ENCODE results near the gene PRRT4. TPM values are rescaled to one million over a fixed set of nuclear protein-coding genes. Genes with fewer than 3 reads are reported as not detected.

Gene PRRT4
- total and polyA plus RNA-seq, 4 experiments from 2014 or later = 0.11 to 0.58 (median 0.34) TPM

- H3K36me3 ChIP-seq (ENCODE audit: insufficient read depth, low read length) = peaks cover 64% of the 10 kb centered on the region
- Mint-ChIP-seq H3K36me3 (peaks cover 82 to 89% of the 10 kb centered on the region in 2 donors), H3K27me3 (no peaks in the 10 kb centered on the region), H3K9me3 (no peaks in the 10 kb centered on the region), H3K4me3 (no peak overlapping the region), H3K27ac (peak overlapping the region in 1 of 7 donors; percentile 14), H3K4me1 (peaks cover 0 to under 1% (median 0%) of the 10 kb centered on the region in 4 donors)
- no peaks in the 10 kb centered on the region for H3K27me3 ChIP-seq (ENCODE audit: insufficient read depth, low read length)
- POLR2A ChIA-PET (ENCODE audit: partially characterized antibody) = no interaction called here
- CTCF ChIA-PET (ENCODE audit: partially characterized antibody) = no interaction called here
- no peak overlapping the region for H3K4me3 ChIP-seq (ENCODE audit: low read length in 2 of 2)
- no peaks in the 10 kb centered on the region for H3K4me1 ChIP-seq (ENCODE audit: insufficient read depth, low read length)
- no peak overlapping the region for H3K27ac ChIP-seq (ENCODE audit: low read depth, low read length)
- DNase-seq = no peak
- intact Hi-C loops (cut with micrococcal nuclease) = no loop called here
- H3K9me3 ChIP-seq (ENCODE audit: control insufficient read depth in 1 of 2, low read length in 2 of 2) = no peaks in the 10 kb centered on the region
Measured at GRCh38 chr7:128309976-128310375, 51.5 kb downstream of the PRRT4 start.

DNA sequence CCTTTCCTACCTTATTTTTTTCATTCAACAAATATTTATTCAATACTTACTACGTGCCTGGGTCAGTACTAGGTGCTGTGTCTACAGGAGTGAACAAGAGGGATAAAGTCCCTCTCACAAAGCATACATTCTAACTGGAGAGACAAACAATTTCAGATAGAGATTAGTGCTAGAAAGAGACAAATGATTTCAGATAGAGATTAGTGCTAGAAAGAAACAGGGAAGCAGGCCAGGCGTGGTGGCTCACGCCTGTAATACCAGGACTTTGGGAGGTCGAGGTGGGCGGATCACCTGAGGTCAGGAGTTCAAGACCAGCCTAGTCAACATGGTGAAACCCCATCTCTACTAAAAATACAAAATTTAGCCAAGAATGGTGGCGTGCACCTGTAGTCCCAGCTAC lies 52.4 kb downstream of the PRRT4 start:
- Histone ChIP-seq H3K27ac (ENCODE audit: low read depth, low read length) (no peak overlapping the region), H3K36me3 (ENCODE audit: insufficient read depth, low read length) (peaks cover 60% of the 10 kb centered on the region), H3K4me3 (ENCODE audit: low read length in 2 of 2) (no peak overlapping the region), H3K4me1 (ENCODE audit: insufficient read depth, low read length) (no peaks in the 10 kb centered on the region), H3K27me3 (ENCODE audit: insufficient read depth, low read length) (no peaks in the 10 kb centered on the region), H3K9me3 (ENCODE audit: control insufficient read depth in 1 of 2, low read length in 2 of 2) (no peaks in the 10 kb centered on the region)
- no peak overlapping the region for H3K4me3 Mint-ChIP-seq
- ChIA-PET CTCF (ENCODE audit: partially characterized antibody) (no interaction called here), POLR2A (ENCODE audit: partially characterized antibody) (no interaction called here)
- H3K27me3 Mint-ChIP-seq = no peaks in the 10 kb centered on the region
- H3K27ac Mint-ChIP-seq = peak overlapping the region in 2 of 7 donors; percentile 17 to 43
- H3K36me3 Mint-ChIP-seq = peaks cover 77 to 88% of the 10 kb centered on the region in 2 donors
- no peak for DNase-seq
- no peaks in the 10 kb centered on the region for H3K9me3 Mint-ChIP-seq
- intact Hi-C loops (cut with micrococcal nuclease) = no loop called here
- no peaks in the 10 kb centered on the region for H3K4me1 Mint-ChIP-seq

DNA sequence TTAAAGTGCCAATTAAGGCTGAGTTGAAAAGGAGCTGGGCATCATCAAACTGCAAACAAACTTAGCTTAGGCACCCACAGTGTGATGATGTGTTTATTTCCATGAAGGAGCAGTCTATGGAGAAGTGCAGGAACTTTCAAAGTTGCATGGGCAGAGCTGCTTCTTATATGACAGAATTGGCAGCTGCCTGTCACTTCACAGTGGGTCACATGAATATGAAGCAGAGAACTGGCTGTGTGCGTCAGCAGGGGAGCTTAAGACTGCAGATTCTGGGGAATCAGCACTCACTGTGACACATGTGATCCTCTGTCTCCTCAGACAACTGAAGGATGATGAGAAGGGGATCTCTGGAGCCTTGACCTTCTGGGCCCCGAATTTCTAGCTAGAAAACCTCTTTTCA lies 54.4 kb downstream of the PRRT4 start:
- Mint-ChIP-seq H3K36me3 (peaks cover 65 to 86% of the 10 kb centered on the region in 2 donors), H3K4me3 (no peak overlapping the region)

DNA sequence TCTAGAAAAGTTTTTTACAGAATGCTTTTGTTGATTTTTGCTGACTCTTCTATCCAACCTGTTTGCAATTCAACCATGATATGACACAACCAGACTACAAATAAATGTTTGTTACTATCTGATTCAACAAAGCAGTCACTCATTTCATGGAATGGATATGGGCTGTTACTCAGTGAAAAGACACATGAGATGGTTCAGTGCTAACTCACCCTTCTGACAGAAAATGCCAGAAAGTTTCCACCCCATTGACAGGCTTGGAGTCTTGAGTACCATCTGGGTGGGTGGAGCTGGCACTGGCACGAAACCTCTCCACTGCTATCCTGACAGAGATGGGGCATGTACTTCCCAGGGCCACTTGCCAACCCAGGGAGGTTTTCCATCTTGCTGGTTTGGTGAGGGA lies 57.3 kb downstream of the PRRT4 start:
- CTCF ChIA-PET (ENCODE audit: partially characterized antibody) = no interaction called here
- intact Hi-C loops (cut with micrococcal nuclease) = no loop called here

More for the DNA sequence above, 54.4 kb downstream of the PRRT4 start:
- peak overlapping the region in 1 of 7 donors; percentile 45 for H3K27ac Mint-ChIP-seq
- no peaks in the 10 kb centered on the region for H3K27me3 ChIP-seq (ENCODE audit: insufficient read depth, low read length)
- ChIA-PET CTCF (ENCODE audit: partially characterized antibody) (no interaction called here), POLR2A (ENCODE audit: partially characterized antibody) (no interaction called here)
- intact Hi-C loops (cut with micrococcal nuclease) = no loop called here
- H3K4me3 ChIP-seq (ENCODE audit: low read length in 2 of 2) = no peak overlapping the region
- peaks cover 44% of the 10 kb centered on the region for H3K36me3 ChIP-seq (ENCODE audit: insufficient read depth, low read length)
- H3K4me1 Mint-ChIP-seq = no peaks in the 10 kb centered on the region
- H3K9me3 ChIP-seq (ENCODE audit: control insufficient read depth in 1 of 2, low read length in 2 of 2) = no peaks in the 10 kb centered on the region
- H3K27me3 Mint-ChIP-seq = no peaks in the 10 kb centered on the region
- no peaks in the 10 kb centered on the region for H3K9me3 Mint-ChIP-seq
- H3K27ac ChIP-seq (ENCODE audit: low read depth, low read length) = no peak overlapping the region
- H3K4me1 ChIP-seq (ENCODE audit: insufficient read depth, low read length) = no peaks in the 10 kb centered on the region
- no peak for DNase-seq

GRCh38 chr7:128303643-128304042 lies 57.8 kb downstream of the PRRT4 start:
- Mint-ChIP-seq H3K4me3 (no peak overlapping the region), H3K9me3 (no peaks in the 10 kb centered on the region), H3K27ac (peak overlapping the region in 1 of 7 donors; percentile 3), H3K4me1 (no peaks in the 10 kb centered on the region), H3K27me3 (no peaks in the 10 kb centered on the region), H3K36me3 (peaks cover 38 to 58% of the 10 kb centered on the region in 2 donors)
- peaks cover 26% of the 10 kb centered on the region for H3K36me3 ChIP-seq (ENCODE audit: insufficient read depth, low read length)
- intact Hi-C loops (cut with micrococcal nuclease) = no loop called here
- H3K9me3 ChIP-seq (ENCODE audit: control insufficient read depth in 1 of 2, low read length in 2 of 2) = no peaks in the 10 kb centered on the region
- ChIA-PET POLR2A (ENCODE audit: partially characterized antibody) (no interaction called here), CTCF (ENCODE audit: partially characterized antibody) (no interaction called here)
- no peak overlapping the region for H3K4me3 ChIP-seq (ENCODE audit: low read length in 2 of 2)
- H3K27ac ChIP-seq (ENCODE audit: low read depth, low read length) = no peak overlapping the region
- no peak for DNase-seq
- no peaks in the 10 kb centered on the region for H3K4me1 ChIP-seq (ENCODE audit: insufficient read depth, low read length)
- H3K27me3 ChIP-seq (ENCODE audit: insufficient read depth, low read length) = no peaks in the 10 kb centered on the region

More for the DNA sequence above, 57.3 kb downstream of the PRRT4 start:
- no peak overlapping the region for H3K27ac ChIP-seq (ENCODE audit: low read depth, low read length)
- POLR2A ChIA-PET (ENCODE audit: partially characterized antibody) = no interaction called here
- no peak overlapping the region for H3K4me3 ChIP-seq (ENCODE audit: low read length in 2 of 2)
- H3K27ac Mint-ChIP-seq = no peak overlapping the region
- H3K4me1 Mint-ChIP-seq = no peaks in the 10 kb centered on the region
- no peak overlapping the region for H3K4me3 Mint-ChIP-seq
- peaks cover 43 to 61% of the 10 kb centered on the region in 2 donors for H3K36me3 Mint-ChIP-seq
- no peaks in the 10 kb centered on the region for H3K9me3 ChIP-seq (ENCODE audit: control insufficient read depth in 1 of 2, low read length in 2 of 2)
- no peak for DNase-seq
- peaks cover 26% of the 10 kb centered on the region for H3K36me3 ChIP-seq (ENCODE audit: insufficient read depth, low read length)
- no peaks in the 10 kb centered on the region for H3K27me3 ChIP-seq (ENCODE audit: insufficient read depth, low read length)
- H3K9me3 Mint-ChIP-seq = no peaks in the 10 kb centered on the region
- H3K27me3 Mint-ChIP-seq = no peaks in the 10 kb centered on the region
- H3K4me1 ChIP-seq (ENCODE audit: insufficient read depth, low read length) = no peaks in the 10 kb centered on the region

GRCh38 chr7:128303133-128303532 lies 58.4 kb downstream of the PRRT4 start:
- CTCF ChIA-PET (ENCODE audit: partially characterized antibody) = interaction anchor here (0.6 kb wide), 1 partner anchor 24 kb away, joined by 3 read pairs; no protein-coding TSS in a partner anchor
- Mint-ChIP-seq H3K27ac (peak overlapping the region in 1 of 7 donors; percentile 3), H3K4me3 (no peak overlapping the region), H3K27me3 (no peaks in the 10 kb centered on the region), H3K4me1 (no peaks in the 10 kb centered on the region), H3K9me3 (peaks cover 0 to 2% (median 0%) of the 10 kb centered on the region in 8 donors), H3K36me3 (peaks cover 34 to 54% of the 10 kb centered on the region in 2 donors)
- POLR2A ChIA-PET (ENCODE audit: partially characterized antibody) = no interaction called here
- Histone ChIP-seq H3K27me3 (ENCODE audit: insufficient read depth, low read length) (no peaks in the 10 kb centered on the region), H3K36me3 (ENCODE audit: insufficient read depth, low read length) (peaks cover 22% of the 10 kb centered on the region), H3K4me3 (ENCODE audit: low read length in 2 of 2) (no peak overlapping the region), H3K9me3 (ENCODE audit: control insufficient read depth in 1 of 2, low read length in 2 of 2) (no peaks in the 10 kb centered on the region), H3K4me1 (ENCODE audit: insufficient read depth, low read length) (no peaks in the 10 kb centered on the region), H3K27ac (ENCODE audit: low read depth, low read length) (no peak overlapping the region)
- intact Hi-C loops (cut with micrococcal nuclease) = no loop called here
- no peak for DNase-seq

GRCh38 chr7:128302139-128302538 lies 59.4 kb downstream of the PRRT4 start:
- no peak overlapping the region for H3K4me3 Mint-ChIP-seq
- intact Hi-C loops (cut with micrococcal nuclease) = no loop called here
- CTCF ChIA-PET (ENCODE audit: partially characterized antibody) = no interaction called here

More at GRCh38 chr7:128302139-128302538, 59.4 kb downstream of the PRRT4 start:
- peaks cover 0 to 2% (median 0%) of the 10 kb centered on the region in 8 donors for H3K9me3 Mint-ChIP-seq
- Histone ChIP-seq H3K36me3 (ENCODE audit: insufficient read depth, low read length) (peaks cover 13% of the 10 kb centered on the region), H3K4me3 (ENCODE audit: low read length in 2 of 2) (no peak overlapping the region), H3K27ac (ENCODE audit: low read depth, low read length) (no peak overlapping the region), H3K4me1 (ENCODE audit: insufficient read depth, low read length) (no peaks in the 10 kb centered on the region), H3K9me3 (ENCODE audit: control insufficient read depth in 1 of 2, low read length in 2 of 2) (no peaks in the 10 kb centered on the region), H3K27me3 (ENCODE audit: insufficient read depth, low read length) (no peaks in the 10 kb centered on the region)
- POLR2A ChIA-PET (ENCODE audit: partially characterized antibody) = no interaction called here
- no peak overlapping the region for H3K27ac Mint-ChIP-seq
- H3K36me3 Mint-ChIP-seq = peaks cover 27 to 44% of the 10 kb centered on the region in 2 donors
- DNase-seq = no peak
- no peaks in the 10 kb centered on the region for H3K4me1 Mint-ChIP-seq
- H3K27me3 Mint-ChIP-seq = no peaks in the 10 kb centered on the region
